ENCODE data around the gene NAV1.

DNA sequence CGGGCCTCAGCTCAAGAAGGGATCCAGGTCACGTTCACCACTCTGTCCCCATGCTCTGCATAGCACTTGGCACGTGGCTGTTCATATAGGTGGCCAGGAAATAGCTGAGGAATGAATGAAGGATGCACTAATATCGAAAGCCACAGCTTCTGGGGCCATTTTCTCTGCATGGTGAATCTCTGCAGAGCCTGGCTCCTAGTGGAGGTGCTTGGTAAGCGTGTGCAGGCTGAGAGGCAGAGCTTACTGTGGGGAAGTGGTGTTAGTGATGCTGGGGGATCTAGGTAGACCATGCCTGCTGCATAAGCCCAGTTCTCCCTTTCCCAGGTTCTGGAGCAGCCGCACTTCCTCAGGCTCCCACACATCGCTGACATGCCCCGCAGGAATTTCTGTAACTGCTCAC, 40.3 kb upstream of the NAV1 start:
- TF ChIP-seq, protein P1, sequence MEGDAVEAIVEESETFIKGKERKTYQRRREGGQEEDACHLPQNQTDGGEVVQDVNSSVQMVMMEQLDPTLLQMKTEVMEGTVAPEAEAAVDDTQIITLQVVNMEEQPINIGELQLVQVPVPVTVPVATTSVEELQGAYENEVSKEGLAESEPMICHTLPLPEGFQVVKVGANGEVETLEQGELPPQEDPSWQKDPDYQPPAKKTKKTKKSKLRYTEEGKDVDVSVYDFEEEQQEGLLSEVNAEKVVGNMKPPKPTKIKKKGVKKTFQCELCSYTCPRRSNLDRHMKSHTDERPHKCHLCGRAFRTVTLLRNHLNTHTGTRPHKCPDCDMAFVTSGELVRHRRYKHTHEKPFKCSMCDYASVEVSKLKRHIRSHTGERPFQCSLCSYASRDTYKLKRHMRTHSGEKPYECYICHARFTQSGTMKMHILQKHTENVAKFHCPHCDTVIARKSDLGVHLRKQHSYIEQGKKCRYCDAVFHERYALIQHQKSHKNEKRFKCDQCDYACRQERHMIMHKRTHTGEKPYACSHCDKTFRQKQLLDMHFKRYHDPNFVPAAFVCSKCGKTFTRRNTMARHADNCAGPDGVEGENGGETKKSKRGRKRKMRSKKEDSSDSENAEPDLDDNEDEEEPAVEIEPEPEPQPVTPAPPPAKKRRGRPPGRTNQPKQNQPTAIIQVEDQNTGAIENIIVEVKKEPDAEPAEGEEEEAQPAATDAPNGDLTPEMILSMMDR (IDR thresholded peaks at IDR 0.05; ENCODE audit: control extremely low read depth in 1 of 3, insufficient read depth in 1 of 3, low read depth in 1 of 3, low read length in 3 of 3): no peak
- TF ChIP-seq JUND (IDR thresholded peaks at IDR 0.05; ENCODE audit: low read length) (no peak), EZH2 (IDR thresholded peaks at IDR 0.05; ENCODE audit: low read depth, low read length, severe bottlenecking) (no peak), MAFK (IDR thresholded peaks at IDR 0.05; ENCODE audit: low read depth, low read length) (no peak), SRF (IDR thresholded peaks at IDR 0.05; ENCODE audit: low read depth, low read length) (no peak), JUN (IDR thresholded peaks at IDR 0.05; ENCODE audit: low read depth, low read length) (no peak), TBP (IDR thresholded peaks at IDR 0.05; ENCODE audit: low read depth, low read length) (no peak), SIX5 (IDR thresholded peaks at IDR 0.05; ENCODE audit: low read depth, low read length) (no peak), POU5F1 (IDR thresholded peaks at IDR 0.05; ENCODE audit: low read depth, low read length) (no peak)
- TF ChIP-seq, protein P2, sequence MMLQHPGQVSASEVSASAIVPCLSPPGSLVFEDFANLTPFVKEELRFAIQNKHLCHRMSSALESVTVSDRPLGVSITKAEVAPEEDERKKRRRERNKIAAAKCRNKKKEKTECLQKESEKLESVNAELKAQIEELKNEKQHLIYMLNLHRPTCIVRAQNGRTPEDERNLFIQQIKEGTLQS (IDR thresholded peaks at IDR 0.05; ENCODE audit: insufficient read depth, low read depth, low read length): no peak
- TF ChIP-seq, protein P3, sequence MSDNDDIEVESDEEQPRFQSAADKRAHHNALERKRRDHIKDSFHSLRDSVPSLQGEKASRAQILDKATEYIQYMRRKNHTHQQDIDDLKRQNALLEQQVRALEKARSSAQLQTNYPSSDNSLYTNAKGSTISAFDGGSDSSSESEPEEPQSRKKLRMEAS (IDR thresholded peaks at IDR 0.05): no peak

Measured in H1 (cell line).